Measurements from ENCODE around the gene SLC6A19.

The SLC6A19 gene

GRCh38 chr5:1202026-1202797 is 817 bp downstream of the SLC6A19 start:
- Mint-ChIP-seq H3K27ac (no peak overlapping the region), H3K27me3 (ENCODE audit: low read depth) (no peaks in the 10 kb centered on the region), H3K9me3 (no peaks in the 10 kb centered on the region), H3K4me1 (ENCODE audit: low read depth) (no peaks in the 10 kb centered on the region), H3K4me3 (no peak overlapping the region), H3K36me3 (ENCODE audit: low read depth) (no peaks in the 10 kb centered on the region)
- no peak for DNase-seq (ENCODE audit: low spot score)

DNA sequence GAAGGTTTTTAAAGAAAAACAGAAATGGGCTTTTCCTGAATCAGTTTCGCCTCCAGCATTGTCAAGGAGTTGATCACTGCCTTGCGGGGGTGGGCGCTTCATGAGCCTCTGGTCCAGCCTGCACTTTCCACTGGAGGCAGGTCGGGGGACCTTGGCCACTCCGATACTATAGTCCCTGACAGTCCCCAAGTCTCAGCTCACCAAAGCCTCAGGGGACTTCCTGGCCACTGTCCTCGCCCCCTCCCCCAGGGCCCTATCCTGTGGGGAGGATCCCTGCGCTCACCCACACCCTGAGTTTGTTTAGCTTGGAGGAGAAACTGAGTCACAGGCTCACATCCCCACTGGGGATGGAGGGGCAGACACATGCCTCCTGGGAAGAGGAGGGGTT is 1.4 kb downstream of the SLC6A19 start:
- Mint-ChIP-seq H3K27me3 (ENCODE audit: low read depth) (no peaks in the 10 kb centered on the region), H3K9me3 (no peaks in the 10 kb centered on the region), H3K36me3 (ENCODE audit: low read depth) (no peaks in the 10 kb centered on the region), H3K4me3 (no peak overlapping the region), H3K27ac (no peak overlapping the region), H3K4me1 (ENCODE audit: low read depth) (no peaks in the 10 kb centered on the region)
- DNase-seq (ENCODE audit: low spot score), result no peak

GRCh38 chr5:1203311-1203967 is 2.0 kb downstream of the SLC6A19 start:
- Mint-ChIP-seq H3K27me3 (ENCODE audit: low read depth) (no peaks in the 10 kb centered on the region), H3K9me3 (no peaks in the 10 kb centered on the region), H3K27ac (no peak overlapping the region), H3K4me3 (no peak overlapping the region), H3K36me3 (ENCODE audit: low read depth) (no peaks in the 10 kb centered on the region), H3K4me1 (ENCODE audit: low read depth) (no peaks in the 10 kb centered on the region)
- DNase-seq (ENCODE audit: low spot score), result no peak

GRCh38 chr5:1203968-1204692 is 2.7 kb downstream of the SLC6A19 start:
- Mint-ChIP-seq H3K27me3 (ENCODE audit: low read depth) (no peaks in the 10 kb centered on the region), H3K4me1 (ENCODE audit: low read depth) (no peaks in the 10 kb centered on the region), H3K4me3 (no peak overlapping the region), H3K36me3 (ENCODE audit: low read depth) (no peaks in the 10 kb centered on the region), H3K27ac (no peak overlapping the region), H3K9me3 (no peaks in the 10 kb centered on the region)
- DNase-seq (ENCODE audit: low spot score), result no peak

DNA sequence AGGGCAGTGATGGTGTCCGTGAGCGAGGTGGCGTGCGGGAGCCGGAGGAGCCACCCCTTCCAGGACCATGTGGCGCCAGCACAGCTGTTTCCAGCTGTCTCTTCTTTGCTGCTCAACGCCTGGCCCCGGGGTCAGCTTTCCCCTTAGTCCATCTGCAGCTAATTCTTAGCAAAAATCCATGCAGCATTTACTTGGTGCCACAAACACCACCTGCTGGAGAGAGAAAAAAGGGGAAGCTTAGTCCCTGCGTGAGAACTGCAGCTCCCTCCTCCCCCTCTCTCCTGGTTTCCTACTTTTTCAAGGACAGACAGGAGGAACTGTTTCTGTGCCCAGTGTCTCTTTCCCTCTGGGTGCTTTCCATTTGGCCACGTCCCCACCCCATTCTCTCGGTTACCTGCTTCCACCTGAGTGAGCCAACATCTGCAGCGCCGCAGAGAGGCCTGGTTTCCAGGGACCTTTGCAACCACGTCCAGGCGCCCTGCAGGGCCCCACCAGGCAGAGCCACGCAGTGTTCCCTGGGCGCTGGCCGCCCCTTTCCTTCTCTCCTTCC is 3.4 kb downstream of the SLC6A19 start:
- no peak overlapping the region for H3K27ac Mint-ChIP-seq
- H3K4me1 Mint-ChIP-seq (ENCODE audit: low read depth), result no peaks in the 10 kb centered on the region
- H3K4me3 Mint-ChIP-seq, result no peak overlapping the region
- no peaks in the 10 kb centered on the region for H3K36me3 Mint-ChIP-seq (ENCODE audit: low read depth)
- no peaks in the 10 kb centered on the region for H3K27me3 Mint-ChIP-seq (ENCODE audit: low read depth)
- no peak for DNase-seq (ENCODE audit: low spot score)
- H3K9me3 Mint-ChIP-seq, result no peaks in the 10 kb centered on the region

- no peaks in the 10 kb centered on the region for H3K27me3 Mint-ChIP-seq (ENCODE audit: low read depth)
- no peak overlapping the region for H3K27ac Mint-ChIP-seq
- no peak overlapping the region for H3K4me3 Mint-ChIP-seq
- no peaks in the 10 kb centered on the region for H3K9me3 Mint-ChIP-seq
- no peaks in the 10 kb centered on the region for H3K4me1 Mint-ChIP-seq (ENCODE audit: low read depth)
- no peaks in the 10 kb centered on the region for H3K36me3 Mint-ChIP-seq (ENCODE audit: low read depth)
- no peak for DNase-seq (ENCODE audit: low spot score)
Observed at GRCh38 chr5:1205255-1206180, 4.1 kb downstream of the SLC6A19 start.

GRCh38 chr5:1206521-1207412 is 5.4 kb downstream of the SLC6A19 start:
- DNase-seq (ENCODE audit: low spot score), result no peak
- H3K4me1 Mint-ChIP-seq (ENCODE audit: low read depth), result no peaks in the 10 kb centered on the region
- H3K27ac Mint-ChIP-seq, result no peak overlapping the region
- H3K9me3 Mint-ChIP-seq, result no peaks in the 10 kb centered on the region
- H3K4me3 Mint-ChIP-seq, result no peak overlapping the region
- no peaks in the 10 kb centered on the region for H3K36me3 Mint-ChIP-seq (ENCODE audit: low read depth)
- H3K27me3 Mint-ChIP-seq (ENCODE audit: low read depth), result no peaks in the 10 kb centered on the region

DNA sequence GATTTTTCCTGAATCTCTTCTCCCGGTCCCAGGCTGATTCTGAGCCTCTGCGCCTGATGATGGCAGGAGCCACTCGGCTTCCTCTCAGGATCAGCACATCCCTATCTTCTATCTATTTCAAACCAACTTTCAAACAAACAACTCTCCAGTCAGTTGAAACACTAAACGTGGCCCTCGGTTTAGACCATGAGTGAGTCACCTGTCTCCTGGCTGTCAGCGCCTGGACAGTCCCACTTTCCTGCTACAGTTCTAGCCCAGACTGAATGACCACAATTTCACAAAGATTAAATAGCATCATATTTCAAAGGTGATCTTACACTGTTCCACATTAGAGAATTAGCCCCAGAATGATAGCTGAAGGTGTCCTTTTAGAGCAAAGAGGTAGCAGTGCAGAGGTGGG is 6.2 kb downstream of the SLC6A19 start:
- DNase-seq (ENCODE audit: low spot score), result no peak
- Mint-ChIP-seq H3K4me1 (ENCODE audit: low read depth) (no peaks in the 10 kb centered on the region), H3K27me3 (ENCODE audit: low read depth) (no peaks in the 10 kb centered on the region), H3K4me3 (no peak overlapping the region), H3K27ac (no peak overlapping the region), H3K9me3 (no peaks in the 10 kb centered on the region), H3K36me3 (ENCODE audit: low read depth) (no peaks in the 10 kb centered on the region)

DNA sequence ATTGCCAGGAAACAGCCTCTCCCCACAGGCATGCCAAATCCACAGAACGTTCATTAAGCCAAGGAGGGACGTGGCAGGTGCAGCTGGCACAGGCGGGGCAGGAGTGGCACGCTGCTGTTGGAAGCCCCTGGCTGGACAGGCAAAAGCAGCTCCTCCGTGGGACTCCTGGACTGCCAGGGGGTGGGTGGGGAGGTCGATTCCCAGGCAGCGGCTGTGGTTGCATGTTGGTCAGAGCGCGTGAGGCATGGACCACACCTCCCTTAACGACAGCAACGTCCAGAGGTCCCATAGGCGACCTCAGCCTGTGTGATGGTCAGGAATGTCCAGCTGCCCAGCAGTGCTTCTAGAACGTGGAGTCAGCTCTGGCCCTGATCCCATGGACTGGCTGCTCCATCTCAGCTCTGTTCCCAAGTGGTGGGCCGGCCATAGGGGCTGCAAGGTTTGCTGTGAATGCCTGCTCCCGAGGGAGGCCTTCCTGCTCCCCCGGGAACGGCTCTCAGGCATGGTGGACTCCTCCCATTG is 6.9 kb downstream of the SLC6A19 start:
- DNase-seq (ENCODE audit: low spot score), result no peak
- H3K27me3 Mint-ChIP-seq (ENCODE audit: low read depth), result no peaks in the 10 kb centered on the region
- H3K27ac Mint-ChIP-seq, result no peak overlapping the region
- H3K36me3 Mint-ChIP-seq (ENCODE audit: low read depth), result no peaks in the 10 kb centered on the region
- H3K4me1 Mint-ChIP-seq (ENCODE audit: low read depth), result no peaks in the 10 kb centered on the region
- H3K4me3 Mint-ChIP-seq, result no peak overlapping the region
- no peaks in the 10 kb centered on the region for H3K9me3 Mint-ChIP-seq

- Mint-ChIP-seq H3K4me1 (ENCODE audit: low read depth) (no peaks in the 10 kb centered on the region), H3K27me3 (ENCODE audit: low read depth) (no peaks in the 10 kb centered on the region), H3K27ac (no peak overlapping the region), H3K9me3 (no peaks in the 10 kb centered on the region), H3K36me3 (ENCODE audit: low read depth) (no peaks in the 10 kb centered on the region), H3K4me3 (no peak overlapping the region)
- DNase-seq (ENCODE audit: low spot score), result no peak
Observed at GRCh38 chr5:1208743-1209488, 7.5 kb downstream of the SLC6A19 start.

GRCh38 chr5:1209489-1209852 is 8.1 kb downstream of the SLC6A19 start:
- DNase-seq (ENCODE audit: low spot score), result no peak
- no peaks in the 10 kb centered on the region for H3K9me3 Mint-ChIP-seq
- no peaks in the 10 kb centered on the region for H3K27me3 Mint-ChIP-seq (ENCODE audit: low read depth)
- no peaks in the 10 kb centered on the region for H3K4me1 Mint-ChIP-seq (ENCODE audit: low read depth)
- no peak overlapping the region for H3K27ac Mint-ChIP-seq
- H3K4me3 Mint-ChIP-seq, result no peak overlapping the region
- H3K36me3 Mint-ChIP-seq (ENCODE audit: low read depth), result no peaks in the 10 kb centered on the region
